Mononuclear cell (primary cell): ENCODE data around the gene CDC5L. TPM values are rescaled to one million over a fixed set of nuclear protein-coding genes. Genes with fewer than 3 reads are reported as not detected.

ENCODE experiments used
- H3K27me3 ChIP-seq: 2 replicates; pipeline ENCODE4 v1.6.0; 2011; ENCODE audit warnings: low read length, control low read depth; ENCODE audit not compliant: insufficient read depth
- H3K4me1 ChIP-seq: 2 replicates; pipeline ENCODE4 v1.5.1; 2011; ENCODE audit warnings: mild to moderate bottlenecking, low read length, control low read depth; ENCODE audit not compliant: insufficient read depth
- H3K4me3 ChIP-seq: 2 replicates; pipeline ENCODE4 v1.5.1; 2011; ENCODE audit warnings: mild to moderate bottlenecking, low read length, moderate library complexity
- H3K9me3 ChIP-seq: 2 replicates; pipeline ENCODE4 v1.5.1; 2011; ENCODE audit warnings: low read depth, mild to moderate bottlenecking, control low read depth, low read length
- total RNA-seq: library from RNA; depleted of rRNA; stranded (reverse); fragments of >200 nt; gene quantifications from one replicate; pipeline ENCODE4 v1.2.3, GENCODE V29; 2012

The CDC5L gene
- total RNA-seq, 1 donor: 30.5 TPM

GRCh38 chr6:44497807-44498206 lies 110.3 kb downstream of the CDC5L start:
- H3K27me3 ChIP-seq: no peaks in the 10 kb centered on the region
- no peaks in the 10 kb centered on the region for H3K9me3 ChIP-seq
- H3K4me1 ChIP-seq: no peaks in the 10 kb centered on the region
- no peak overlapping the region for H3K4me3 ChIP-seq

GRCh38 chr6:44498436-44498835 lies 110.9 kb downstream of the CDC5L start:
- Histone ChIP-seq H3K9me3 (no peaks in the 10 kb centered on the region), H3K4me1 (no peaks in the 10 kb centered on the region), H3K4me3 (no peak overlapping the region), H3K27me3 (no peaks in the 10 kb centered on the region)

- Histone ChIP-seq H3K4me1 (no peaks in the 10 kb centered on the region), H3K9me3 (no peaks in the 10 kb centered on the region), H3K4me3 (no peak overlapping the region), H3K27me3 (no peaks in the 10 kb centered on the region)
Observed at GRCh38 chr6:44499609-44500008, 112.1 kb downstream of the CDC5L start.

Other genes starting within 250 kb of the CDC5L start
- 0.10 TPM for gene CAPN11, start 228.9 kb upstream of the CDC5L start, total RNA-seq
- gene MYMX, start 170.8 kb upstream of the CDC5L start, total RNA-seq: not detected
- gene SLC29A1, start 164.1 kb upstream of the CDC5L start, total RNA-seq: 4.4 TPM
- gene HSP90AB1, start 140.6 kb upstream of the CDC5L start, total RNA-seq: 442 TPM
- gene SLC35B2, start 130.2 kb upstream of the CDC5L start, total RNA-seq: 8.2 TPM
- gene NFKBIE, start 122.2 kb upstream of the CDC5L start, total RNA-seq: 125 TPM
- gene TMEM151B, start 117.3 kb upstream of the CDC5L start, total RNA-seq: not detected
- 4.9 TPM for gene AARS2, start 74.4 kb upstream of the CDC5L start, total RNA-seq
- gene SPATS1, start 45.1 kb upstream of the CDC5L start, total RNA-seq: not detected